GM21576 (cell line): ENCODE results near the gene ATP8B1.
"Not testable (repeated sequence)": the region's sequence is repeated elsewhere in the genome, so short reads cannot be mapped to it uniquely, and the experiment has no call there.

ENCODE experiments used
- ATAC-seq: cut with Tn5 transposase; IDR thresholded peaks from one replicate; pipeline ENCODE4 v1.9.1; 2021; ENCODE audit warnings: mild to moderate bottlenecking, moderate library complexity; ENCODE audit not compliant: unreplicated experiment

The ATP8B1 gene

GRCh38 chr18:57733861-57734260 lies 69.3 kb downstream of the ATP8B1 start:
- ATAC-seq = no peak

GRCh38 chr18:57730146-57730545 lies 73.0 kb downstream of the ATP8B1 start:
- no peak for ATAC-seq

GRCh38 chr18:57728941-57729511 lies 74.1 kb downstream of the ATP8B1 start:
- ATAC-seq = no peak

GRCh38 chr18:57727952-57728807 lies 74.9 kb downstream of the ATP8B1 start:
- ATAC-seq = no peak

- not testable (repeated sequence) for ATAC-seq
Observed at GRCh38 chr18:57719211-57719935, 83.7 kb downstream of the ATP8B1 start.

- no peak for ATAC-seq
Observed at GRCh38 chr18:57716549-57716948, 86.6 kb downstream of the ATP8B1 start.

GRCh38 chr18:57715671-57716070 lies 87.4 kb downstream of the ATP8B1 start:
- ATAC-seq = no peak

GRCh38 chr18:57715073-57715472 lies 88.0 kb downstream of the ATP8B1 start:
- no peak for ATAC-seq

- ATAC-seq = no peak
Observed at GRCh38 chr18:57710226-57710625, 92.9 kb downstream of the ATP8B1 start.

GRCh38 chr18:57709335-57709734 lies 93.8 kb downstream of the ATP8B1 start:
- ATAC-seq = no peak

GRCh38 chr18:57708288-57708687 lies 94.8 kb downstream of the ATP8B1 start:
- ATAC-seq = no peak

- ATAC-seq = no peak
Observed at GRCh38 chr18:57705832-57706595, 97.1 kb downstream of the ATP8B1 start.

- ATAC-seq = no peak
Observed at GRCh38 chr18:57705011-57705410, 98.1 kb downstream of the ATP8B1 start.

GRCh38 chr18:57698571-57699276 lies 104.4 kb downstream of the ATP8B1 start:
- ATAC-seq = no peak

GRCh38 chr18:57697426-57697825 lies 105.7 kb downstream of the ATP8B1 start:
- no peak for ATAC-seq

- no peak for ATAC-seq
Observed at GRCh38 chr18:57696271-57696670, 106.8 kb downstream of the ATP8B1 start.

GRCh38 chr18:57691363-57691762 lies 111.8 kb downstream of the ATP8B1 start:
- no peak for ATAC-seq

GRCh38 chr18:57687970-57688369 lies 115.1 kb downstream of the ATP8B1 start:
- no peak for ATAC-seq

GRCh38 chr18:57683470-57683869 lies 119.6 kb downstream of the ATP8B1 start:
- no peak for ATAC-seq
